NCI-H345 treated with DMSO at 0.1 percent for 48 hours (cell line): Measurements from ENCODE around the gene MAGEA2B.
"Not testable (repeated sequence)": the region's sequence is repeated elsewhere in the genome, so short reads cannot be mapped to it uniquely, and the experiment has no call there.

Source experiments
- DNase-seq: peaks from one replicate; lab custom pipeline; 2025; ENCODE audit not compliant: unreplicated experiment; lab: John Stamatoyannopoulos, UW

The MAGEA2B gene

DNA sequence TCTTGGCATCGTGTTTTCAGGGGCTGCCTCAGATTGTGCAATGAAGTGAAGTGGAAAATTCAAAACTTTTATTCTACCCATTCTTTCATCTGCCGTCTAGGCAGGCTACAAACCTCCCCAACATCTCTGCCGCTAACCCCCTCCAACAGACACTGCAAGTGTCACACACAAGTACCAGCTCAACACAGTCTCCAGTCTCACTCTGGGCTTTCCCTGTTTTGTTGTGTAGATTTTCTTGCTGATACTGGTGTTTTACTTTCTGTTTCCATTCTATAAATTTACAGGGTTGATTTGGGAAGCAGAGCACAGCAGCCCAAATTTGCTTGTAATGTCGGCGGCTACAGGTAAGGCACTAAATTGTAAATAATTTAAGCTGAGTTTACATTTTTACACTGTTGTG, 40.4 kb downstream of the MAGEA2B start:
- DNase-seq, result not testable (repeated sequence)

- not testable (repeated sequence) for DNase-seq
Observed at GRCh38 chrX:152758918-152759317, 44.5 kb downstream of the MAGEA2B start, which contains the start of gene CSAG3. Gene CSAG3, plus strand, starts transcription at chrX:152759218.

DNA sequence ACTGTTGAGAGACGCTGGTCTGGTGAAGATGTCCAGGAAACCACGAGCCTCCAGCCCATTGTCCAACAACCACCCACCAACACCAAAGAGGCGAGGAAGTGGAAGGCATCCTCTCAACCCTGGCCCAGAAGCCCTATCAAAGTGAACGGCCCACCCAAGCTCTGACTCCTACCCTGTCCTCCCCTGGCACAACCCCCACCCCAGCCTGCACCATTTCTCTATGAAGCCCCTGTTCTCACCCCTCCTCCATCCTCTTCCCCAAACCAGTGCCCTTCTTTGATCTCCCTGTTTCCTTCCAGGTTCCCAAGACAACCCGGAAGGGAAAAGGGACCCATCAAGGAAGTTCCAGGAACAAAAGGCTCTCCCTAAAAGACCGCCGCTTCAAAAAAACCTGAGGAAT, 45.1 kb downstream of the MAGEA2B start:
- DNase-seq, result not testable (repeated sequence)

DNA sequence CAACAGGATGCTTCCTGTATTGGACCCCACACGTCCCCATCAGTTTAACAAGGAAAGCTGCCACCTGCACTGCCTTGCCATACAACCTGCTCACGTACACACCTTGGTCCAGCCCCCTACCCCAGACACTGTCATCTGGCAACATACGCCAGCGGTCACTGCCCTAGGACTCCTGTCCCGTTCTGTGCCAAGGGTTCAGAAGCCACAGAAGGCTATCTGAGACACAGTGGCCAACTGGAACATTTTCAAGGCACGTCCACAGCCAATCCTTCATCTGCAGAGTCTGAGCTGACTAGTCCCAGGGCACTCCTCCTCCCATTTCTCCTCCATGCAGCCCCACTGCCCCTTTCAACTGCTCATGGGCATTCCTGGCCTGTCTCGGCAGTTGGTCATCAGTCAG, 47.2 kb downstream of the MAGEA2B start:
- DNase-seq, result not testable (repeated sequence)

DNA sequence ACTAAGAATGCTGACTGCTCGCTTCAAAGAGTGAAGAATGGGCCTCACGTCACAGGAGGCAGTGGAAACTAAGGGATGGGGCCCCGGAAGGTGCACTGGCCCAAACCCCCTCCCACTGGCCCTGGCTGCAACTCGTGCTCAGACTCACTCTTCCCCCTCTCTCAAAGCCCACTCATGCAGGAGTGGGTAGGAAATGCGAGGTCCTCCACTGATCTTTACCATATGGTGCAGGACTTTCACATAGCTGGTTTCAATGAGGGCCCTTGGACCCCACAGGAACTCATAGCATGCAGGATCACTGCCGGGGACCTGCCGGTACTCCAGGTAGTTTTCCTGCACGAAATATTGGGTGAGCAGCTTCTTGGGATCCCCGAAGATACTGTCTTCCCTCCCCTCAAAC, 52.1 kb downstream of the MAGEA2B start:
- not testable (repeated sequence) for DNase-seq
